ENCODE measurements around the gene GC.

- TF ChIP-seq EZH2 (IDR thresholded peaks at IDR 0.05; ENCODE audit: insufficient read depth, poor library complexity, severe bottlenecking) (no peak), EZH2phosphoT487 (IDR thresholded peaks at IDR 0.05; ENCODE audit: insufficient read depth, low read depth) (no peak)
Observed at GRCh38 chr4:71765821-71766383, 18.0 kb downstream of the GC start.

Data from GM23248 (cell line).